GM23248 (cell line): ENCODE results near the gene VPS51. TPM values are rescaled to one million over a fixed set of nuclear protein-coding genes. Genes with fewer than 3 reads are reported as not detected.

ENCODE experiments used
- DNase-seq: peaks from one replicate; pipeline ENCODE4 v3.0.0-alpha.2; 2015
- H2AFZ ChIP-seq: fragments of 200-600 bp; sonication (generic); 2 replicates; pipeline ENCODE4 v1.6.1; 2016; ENCODE audit warnings: antibody characterized with exemption
- H3F3A ChIP-seq: fragments of 200-600 bp; sonication (generic); 2 replicates; pipeline ENCODE4 v1.6.1; 2016; ENCODE audit warnings: mild to moderate bottlenecking, antibody characterized with exemption, mixed run types; ENCODE audit not compliant: insufficient read depth
- H3K27ac ChIP-seq: fragments of 200-600 bp; sonication (generic); 2 replicates; pipeline ENCODE4 v1.5.1; 2016; ENCODE audit warnings: mild to moderate bottlenecking
- H3K27me3 ChIP-seq: fragments of 200-600 bp; sonication (generic); replicated peaks from 2 replicates; pipeline ENCODE4 v1.6.1; 2016; ENCODE audit warnings: mild to moderate bottlenecking; ENCODE audit not compliant: insufficient read depth
- H3K36me3 ChIP-seq: fragments of 200-600 bp; sonication (generic); 2 replicates; pipeline ENCODE4 v1.6.1; 2016; ENCODE audit warnings: low read depth, mild to moderate bottlenecking
- H3K4me1 ChIP-seq: fragments of 200-600 bp; sonication (generic); 2 replicates; pipeline ENCODE4 v1.6.1; 2016; ENCODE audit warnings: mild to moderate bottlenecking; ENCODE audit not compliant: insufficient read depth
- H3K4me2 ChIP-seq: fragments of 200-600 bp; sonication (generic); one replicate; pipeline ENCODE4 v1.6.1; 2016; ENCODE audit warnings: mild to moderate bottlenecking; ENCODE audit not compliant: unreplicated experiment
- H3K4me3 ChIP-seq: fragments of 200-600 bp; sonication (generic); 2 replicates; pipeline ENCODE4 v1.5.1; 2016; ENCODE audit warnings: mild to moderate bottlenecking
- H3K79me2 ChIP-seq: fragments of 200-600 bp; sonication (generic); 2 replicates; pipeline ENCODE4 v1.6.1; 2016; ENCODE audit warnings: mild to moderate bottlenecking; ENCODE audit not compliant: insufficient read depth
- H3K9ac ChIP-seq: fragments of 200-600 bp; sonication (generic); 2 replicates; pipeline ENCODE4 v1.6.1; 2016; ENCODE audit warnings: mild to moderate bottlenecking
- H3K9me2 ChIP-seq: fragments of 200-600 bp; sonication (generic); 2 replicates; pipeline ENCODE4 v1.6.1; 2016; ENCODE audit warnings: mixed run types, mild to moderate bottlenecking, moderate library complexity; ENCODE audit not compliant: insufficient read depth
- H3K9me3 ChIP-seq: fragments of 200-600 bp; sonication (generic); one replicate; pipeline ENCODE4 v1.6.1; 2017; ENCODE audit warnings: low read depth
- H4K20me1 ChIP-seq: fragments of 200-600 bp; sonication (generic); 2 replicates; pipeline ENCODE4 v1.6.0; 2016; ENCODE audit not compliant: insufficient read depth
- EZH2 ChIP-seq: fragments of 200-600 bp; sonication (generic); IDR thresholded peaks from 2 replicates; pipeline ENCODE4 v1.6.1; 2018; ENCODE audit warnings: antibody characterized with exemption, mild to moderate bottlenecking; ENCODE audit not compliant: insufficient read depth, poor library complexity, severe bottlenecking
- EZH2phosphoT487 ChIP-seq: fragments of 200-600 bp; sonication (generic); IDR thresholded peaks from 2 replicates; pipeline ENCODE4 v1.6.1; 2018; ENCODE audit warnings: antibody characterized with exemption, moderate library complexity, mild to moderate bottlenecking, low read depth; ENCODE audit not compliant: insufficient read depth
- WGBS, 2 experiments: methylation state at CpG; one replicate each; pipeline ENCODE4 v1.1.6; 2015 to 2017; ENCODE audit warnings: low lambda C conversion rate in 2 of 2, low coverage in 1 of 2; ENCODE audit errors: missing lambda C conversion rate in 2 of 2; 5-methylcytosine and 5-hydroxymethylcytosine counted together
- in situ Hi-C: fragments of 300-500 bp; cut with MboI; formaldehyde crosslinking; loops from 2 replicates; pipeline ENCODE4 v1.15.0; 2020
- polyA plus RNA-seq: library from polyadenylated mRNA; unstranded; fragments of >200 nt; fragmentation: Nextera tagmentation; extraction: Ambion mirVana; gene quantifications from 2 replicates; pipeline ENCODE4 v1.2.1, GENCODE V29; 2016
- total RNA-seq: library from RNA; depleted of rRNA; stranded (reverse); fragments of >200 nt; shearing (Covaris generic); gene quantifications from 2 replicates; pipeline ENCODE4 v1.2.3, GENCODE V29; 2014

Gene VPS51
- total and polyA plus RNA-seq, 2 experiments from 2014 or later = 30.7 to 339 TPM

- Histone ChIP-seq H3F3A (peaks cover 9% of the 10 kb centered on the region), H3K4me2 (no peak overlapping the region), H3K9ac (0 out of 2 replicates have a peak overlapping the region, but pooled peaks have one; percentile 98), H3K79me2 (peaks cover 37% of the 10 kb centered on the region), H3K9me3 (no peaks in the 10 kb centered on the region), H2AFZ (no peak overlapping the region), H3K27ac (no peak overlapping the region), H3K27me3 (no peaks in the 10 kb centered on the region), H4K20me1 (no peaks in the 10 kb centered on the region), H3K4me3 (no peak overlapping the region), H3K36me3 (peaks cover 8% of the 10 kb centered on the region; the same call in 1 of the 2 replicates), H3K9me2 (no peaks in the 10 kb centered on the region), H3K4me1 (peaks cover 8% of the 10 kb centered on the region)
- DNase-seq = no peak
- 59 to 66% methylated on average over 6 of the region's 6 CpGs for WGBS, 2 experiments
- TF ChIP-seq EZH2phosphoT487 (no peak), EZH2 (no peak)
- in situ Hi-C loops = no loop called here
Observed at GRCh38 chr11:65131895-65132237, 35.9 kb downstream of the VPS51 start.

GRCh38 chr11:65132238-65132987 is 36.4 kb downstream of the VPS51 start:
- H3K9me3 ChIP-seq = no peaks in the 10 kb centered on the region
- no peaks in the 10 kb centered on the region for H3K9me2 ChIP-seq
- in situ Hi-C loops = no loop called here
- H3K4me3 ChIP-seq = peak overlapping the region; percentile 84
- H3K27ac ChIP-seq = no peak overlapping the region
- TF ChIP-seq EZH2 (no peak), EZH2phosphoT487 (no peak)
- 61 to 63% methylated on average over 10 of the region's 10 CpGs for WGBS, 2 experiments
- H3K4me1 ChIP-seq = peaks cover 8% of the 10 kb centered on the region
- H3K27me3 ChIP-seq = no peaks in the 10 kb centered on the region
- peaks cover 37% of the 10 kb centered on the region for H3K79me2 ChIP-seq
- H2AFZ ChIP-seq = no peak overlapping the region
- peak overlapping the region; percentile 82 for H3K4me2 ChIP-seq
- peak overlapping the region; percentile 98 for H3K9ac ChIP-seq
- 0 out of 2 replicates have a peak, but pooled peaks cover 6% of the 10 kb centered on the region for H3F3A ChIP-seq
- DNase-seq = no peak
- no peaks in the 10 kb centered on the region for H4K20me1 ChIP-seq
- peaks cover 5% of the 10 kb centered on the region; the same call in 1 of the 2 replicates for H3K36me3 ChIP-seq

- Histone ChIP-seq H3K9me3 (no peaks in the 10 kb centered on the region), H3K4me3 (peak overlapping the region; percentile 84), H3K36me3 (peaks cover 4% of the 10 kb centered on the region; the same call in 1 of the 2 replicates), H3K9me2 (no peaks in the 10 kb centered on the region), H3K27me3 (no peaks in the 10 kb centered on the region), H3K4me1 (peaks cover 8% of the 10 kb centered on the region), H3K27ac (peak overlapping the region; percentile 98; the same call in 1 of the 2 replicates), H3K4me2 (peak overlapping the region; percentile 82), H3F3A (0 out of 2 replicates have a peak, but pooled peaks cover 6% of the 10 kb centered on the region), H2AFZ (peak overlapping the region; percentile 82; the same call in 1 of the 2 replicates), H3K9ac (peak overlapping the region; percentile 98), H3K79me2 (peaks cover 37% of the 10 kb centered on the region), H4K20me1 (no peaks in the 10 kb centered on the region)
- DNase-seq = peak; percentile 51
- WGBS, 2 experiments = 35% methylated on average over 18 of the region's 18 CpGs
- TF ChIP-seq EZH2phosphoT487 (no peak), EZH2 (no peak)
- in situ Hi-C loops = no loop called here
Observed at GRCh38 chr11:65132988-65133700, 37.1 kb downstream of the VPS51 start.

GRCh38 chr11:65133724-65134123 is 37.7 kb downstream of the VPS51 start:
- Histone ChIP-seq H3K27me3 (no peaks in the 10 kb centered on the region), H2AFZ (peak overlapping the region; percentile 82), H3K9ac (peak overlapping the region; percentile 98), H4K20me1 (no peaks in the 10 kb centered on the region), H3K27ac (peak overlapping the region; percentile 98), H3K9me3 (no peaks in the 10 kb centered on the region), H3K4me1 (peaks cover 8% of the 10 kb centered on the region), H3K4me2 (peak overlapping the region; percentile 82), H3F3A (0 out of 2 replicates have a peak, but pooled peaks cover 6% of the 10 kb centered on the region), H3K9me2 (no peaks in the 10 kb centered on the region), H3K36me3 (peaks cover 4% of the 10 kb centered on the region; the same call in 1 of the 2 replicates), H3K4me3 (peak overlapping the region; percentile 84), H3K79me2 (peaks cover 37% of the 10 kb centered on the region)
- peak; percentile 64 for DNase-seq
- 1 to 4% methylated on average over 13 to 20 of the region's 20 CpGs for WGBS, 2 experiments
- TF ChIP-seq EZH2 (no peak), EZH2phosphoT487 (no peak)
- in situ Hi-C loops = no loop called here
